B cell (primary cell): ENCODE measurements around the gene SHISA7. TPM values are rescaled to one million over a fixed set of nuclear protein-coding genes. Genes with fewer than 3 reads are reported as not detected.

ENCODE experiments used
- ATAC-seq: fragments of 200-7000 bp; cut with Tn5 transposase; one replicate; pipeline ENCODE4 v1.10.0; 2021; ENCODE audit warnings: low read depth, mild to moderate bottlenecking, moderate number of reproducible peaks, moderate library complexity
- CTCF ChIA-PET: fragments of 350-600 bp; sonication (Branson Sonifier 250); formaldehyde crosslinking; loops from one replicate; lab custom pipeline; 2021; ENCODE audit warnings: antibody characterized with exemption, inconsistent platforms; lab: Charles Lee
- POLR2A ChIA-PET: fragments of 350-600 bp; sonication (Branson Sonifier 250); formaldehyde crosslinking; loops from one replicate; lab custom pipeline; 2021; ENCODE audit warnings: antibody characterized with exemption; lab: Charles Lee
- DNase-seq: peaks from one replicate; pipeline ENCODE4 v3.0.0; 2013
- H2AFZ ChIP-seq: 2 replicates; pipeline ENCODE4 v1.6.1; 2012; ENCODE audit warnings: mild to moderate bottlenecking, low read depth, low read length; ENCODE audit not compliant: insufficient read depth, poor library complexity, severe bottlenecking
- H3K27ac ChIP-seq, 2 donors: 1 replicate in 1 of 2; 2 replicates in 1 of 2; pipeline ENCODE4 v1.5.1; 2012 to 2013; ENCODE audit warnings: low read length in 2 of 2, mild to moderate bottlenecking in 2 of 2, moderate library complexity in 1 of 2
- H3K27me3 ChIP-seq, 4 experiments: fragments of 200-600 bp in 1 of 4; sonication (generic) in 1 of 4; replicated peaks in 1 of 4; 1 replicate in 2 of 4; 2 replicates in 2 of 4; pipeline versions ENCODE4 v1.6.1 to v1.7.0; 2013 to 2016; ENCODE audit warnings: low read length in 3 of 4, mild to moderate bottlenecking in 2 of 4, mixed read lengths in 1 of 4, moderate library complexity in 1 of 4; ENCODE audit not compliant: insufficient read depth in 4 of 4, control insufficient read depth in 3 of 4; ENCODE audit errors: control extremely low read depth in 1 of 4
- H3K36me3 ChIP-seq, 2 experiments: replicated peaks in 1 of 2; 1 replicate in 1 of 2; 2 replicates in 1 of 2; pipeline versions ENCODE4 v1.6.1 to v1.7.1; 2013; ENCODE audit warnings: low read length in 1 of 2; ENCODE audit not compliant: insufficient read depth in 2 of 2, control insufficient read depth in 1 of 2; ENCODE audit errors: control extremely low read depth in 1 of 2, extremely low read depth in 1 of 2
- H3K4me1 ChIP-seq, 2 donors: fragments of 200-600 bp in 1 of 2; sonication (generic) in 1 of 2; 1 replicate in 1 of 2; 2 replicates in 1 of 2; pipeline versions ENCODE4 v1.5.1 to v1.6.1; 2013 to 2017; ENCODE audit warnings: low read length in 2 of 2; ENCODE audit not compliant: control insufficient read depth in 2 of 2, insufficient read depth in 2 of 2
- H3K4me2 ChIP-seq: replicated peaks from 2 replicates; pipeline ENCODE3; 2012; ENCODE audit warnings: mild to moderate bottlenecking, low read depth, low read length; ENCODE audit not compliant: poor library complexity, severe bottlenecking
- H3K4me3 ChIP-seq, 5 experiments: fragments of 200-600 bp in 1 of 5; sonication (generic) in 1 of 5; 1 replicate in 3 of 5; 2 replicates in 2 of 5; pipeline versions ENCODE4 v1.5.1 to v1.7.0; 2011 to 2016; ENCODE audit warnings: low read length in 4 of 5, mild to moderate bottlenecking in 4 of 5, low read depth in 2 of 5, control low read depth in 1 of 5, moderate library complexity in 1 of 5; ENCODE audit not compliant: insufficient read depth in 1 of 5; ENCODE audit errors: control extremely low read depth in 1 of 5, extremely low read depth in 1 of 5
- H3K79me2 ChIP-seq: fragments of 200-600 bp; sonication (generic); one replicate; pipeline ENCODE4 v1.6.0; 2016; ENCODE audit warnings: low read length; ENCODE audit not compliant: control insufficient read depth, insufficient read depth
- H3K9ac ChIP-seq: fragments of 200-600 bp; sonication (generic); 2 replicates; pipeline ENCODE4 v1.6.1; 2017; ENCODE audit warnings: mild to moderate bottlenecking, low read length, moderate library complexity
- H3K9me3 ChIP-seq, 3 donors: one replicate each; pipeline versions ENCODE4 v1.6.1 to v1.7.1; 2013; ENCODE audit warnings: low read length in 2 of 3; ENCODE audit not compliant: control insufficient read depth in 2 of 3, insufficient read depth in 1 of 3; ENCODE audit errors: control extremely low read depth in 1 of 3
- H4K20me1 ChIP-seq: 2 replicates; pipeline ENCODE4 v1.6.0; 2012; ENCODE audit warnings: mild to moderate bottlenecking, low read length; ENCODE audit not compliant: insufficient read depth, control insufficient read depth, poor library complexity, severe bottlenecking
- H3K27ac Mint-ChIP-seq: one replicate; pipeline ENCODE4 v1.8.0; 2021; ENCODE audit warnings: mixed read lengths
- H3K27me3 Mint-ChIP-seq: one replicate; pipeline ENCODE4 v1.8.0; 2021; ENCODE audit warnings: mixed read lengths
- H3K4me1 Mint-ChIP-seq: one replicate; pipeline ENCODE4 v1.8.0; 2021; ENCODE audit warnings: mixed read lengths
- H3K4me3 Mint-ChIP-seq: one replicate; pipeline ENCODE4 v1.8.0; 2021; ENCODE audit warnings: mixed read lengths
- H3K9me3 Mint-ChIP-seq: one replicate; pipeline ENCODE4 v1.8.0; 2022; ENCODE audit warnings: mixed read lengths; ENCODE audit not compliant: insufficient read depth
- CTCF ChIP-seq: fragments of 200-600 bp; IDR thresholded peaks from one replicate; pipeline ENCODE4 v1.8.0; 2022; ENCODE audit warnings: antibody characterized with exemption, mild to moderate bottlenecking
- EZH2 ChIP-seq: IDR thresholded peaks from 2 replicates; pipeline ENCODE4 v1.6.1; 2012; ENCODE audit warnings: borderline replicate concordance, low read depth, mild to moderate bottlenecking, moderate library complexity, low read length; ENCODE audit not compliant: insufficient read depth, poor library complexity, severe bottlenecking
- WGBS: methylation state at CpG from one replicate; pipeline ENCODE4 v1.1.5; 2013; ENCODE audit warnings: missing lambda C conversion rate; ENCODE audit not compliant: insufficient coverage; 5-methylcytosine and 5-hydroxymethylcytosine counted together
- intact Hi-C: fragments of 100-400 bp; cut with micrococcal nuclease; formaldehyde crosslinking; loops from one replicate; pipeline ENCODE4 v1.10.0; 2022
- polyA plus RNA-seq: library from polyadenylated mRNA; depleted of rRNA; stranded (reverse); fragments of >200 nt; gene quantifications from 2 replicates; pipeline ENCODE4 v1.2.3, GENCODE V29; 2012
- total RNA-seq, 2 donors: library from RNA; stranded (reverse); fragments of 120-200 nt in 1 of 2; gene quantifications; 1 replicate in 1 of 2; 2 replicates in 1 of 2; pipeline versions ENCODE4 v1.2.3 to v1.2.4, GENCODE V29; 2013 to 2022

Gene SHISA7
- total and polyA plus RNA-seq, 2 donors (not counting 1 experiment from before 2014, with no cell fraction given): 0.06 TPM; not detected in 1

DNA sequence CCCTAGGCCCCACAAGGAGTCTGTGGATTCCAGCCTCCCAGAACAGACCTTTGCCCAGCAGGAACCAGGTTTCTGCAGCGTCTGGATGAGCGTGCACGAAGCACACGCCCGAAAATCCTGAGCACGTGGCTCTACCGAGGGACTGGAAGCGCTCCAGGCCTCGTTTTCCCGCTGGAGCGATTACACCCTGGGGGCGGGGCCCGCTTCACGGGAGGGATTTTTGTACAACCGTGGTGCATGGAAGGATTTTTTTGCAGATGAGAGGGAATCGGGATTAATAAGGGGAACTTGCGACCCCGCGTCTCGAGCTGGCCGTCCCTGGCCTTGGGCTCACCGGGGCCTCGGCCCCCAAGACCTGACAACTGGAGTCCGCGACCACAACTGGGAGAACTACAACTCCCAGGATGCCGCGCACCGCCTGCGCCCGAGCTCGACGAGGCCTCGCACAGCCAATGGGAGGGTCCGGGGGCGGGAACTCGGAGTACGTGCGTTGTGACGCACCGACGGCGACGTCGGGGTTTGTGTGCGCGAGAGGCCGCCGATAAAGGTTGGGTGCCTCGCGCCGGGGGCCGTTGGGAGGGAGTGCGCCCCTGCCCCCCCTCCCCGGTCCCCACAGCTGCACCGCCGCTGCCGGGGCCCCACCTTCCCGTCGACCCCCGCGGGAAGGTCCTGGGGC lies 33.1 kb upstream of the SHISA7 start, which contains the start of gene ZNF628:
TSS of gene ZNF628 (plus strand) at position 518 of the 676 bp plus-strand sequence. CDS start 3,294 bp downstream, outside the sequence.
- H3K4me3 Mint-ChIP-seq: peak within 1 kb of the TSS; percentile 95
- H3K9me3 Mint-ChIP-seq: no peaks in the 10 kb centered on the region
- WGBS: 4% methylated on average over 53 of the region's 61 CpGs
- Histone ChIP-seq H3K4me3 (peak within 1 kb of the TSS; percentile 63 to 97 (median 77)), H3K27ac (peak within 1 kb of the TSS; percentile 69 to 92), H2AFZ (peak within 1 kb of the TSS; percentile 89), H3K9me3 (no peaks in the 10 kb centered on the region), H3K36me3 (no peaks in the 10 kb centered on the region), H3K4me1 (peaks cover 15 to 21% of the 10 kb centered on the region in 2 donors), H3K9ac (peak within 1 kb of the TSS; percentile 78), H3K4me2 (peak within 1 kb of the TSS; percentile 98), H3K27me3 (no peaks in the 10 kb centered on the region), H3K79me2 (peaks cover 34% of the 10 kb centered on the region), H4K20me1 (peaks cover 20% of the 10 kb centered on the region)
- peaks cover 34% of the 10 kb centered on the region for H3K4me1 Mint-ChIP-seq
- DNase-seq (peak; percentile 99), ATAC-seq (peak; percentile 90)
- intact Hi-C loops: loop anchor here (1.0 to 2.0 kb wide), 7 partner anchors 15 to 217 kb away; partner anchors contain the start of genes FIZ1, ISOC2, KMT5C and PPP6R1
- H3K27me3 Mint-ChIP-seq: no peaks in the 10 kb centered on the region
- no peak for TF ChIP-seq CTCF
- TF ChIP-seq EZH2: no peak
- ChIA-PET CTCF (interaction anchor here (0.7 to 5.1 kb wide), 11 partner anchors 9 to 1597 kb away, joined by 3 to 45 read pairs (median 5); partner anchors contain the start of genes ISOC2, SSC5D and ZNF784), POLR2A (interaction anchor here (0.5 to 2.2 kb wide), 27 partner anchors 8 to 1027 kb away, joined by 3 to 30 read pairs (median 4); partner anchors contain the start of genes FIZ1, ISOC2, LENG8 and NAT14)
- peak within 1 kb of the TSS; percentile 97 for H3K27ac Mint-ChIP-seq
